GM12891 (cell line): ENCODE results near the gene CIB2.

ENCODE experiments used
- DNase-seq: peaks from one replicate; pipeline ENCODE4 v3.0.0; 2011; ENCODE audit warnings: low spot score; ENCODE audit not compliant: insufficient read length
- FAIRE-seq: peaks from 2 replicates; lab custom pipeline; 2011; peaks lifted over from hg19 to GRCh38; lab: Jason Lieb, UNC
- PAX5 ChIP-seq: IDR thresholded peaks from 2 replicates; pipeline ENCODE4 v1.6.1; 2011; ENCODE audit warnings: low read length, moderate library complexity, mild to moderate bottlenecking; ENCODE audit not compliant: insufficient read depth, severe bottlenecking
- POLR2A ChIP-seq: IDR thresholded peaks from 2 replicates; pipeline ENCODE4 v1.6.1; 2011; ENCODE audit warnings: low read depth, low read length, control low read depth
- POLR2AphosphoS5 ChIP-seq: IDR thresholded peaks from 2 replicates; pipeline ENCODE4 v1.6.1; 2011; ENCODE audit warnings: low read depth, low read length, control low read depth
- POU2F2 ChIP-seq: IDR thresholded peaks from 2 replicates; pipeline ENCODE4 v1.6.1; 2011; ENCODE audit warnings: low read depth, mild to moderate bottlenecking, control low read depth, low read length, moderate library complexity
- SPI1 ChIP-seq: IDR thresholded peaks from 2 replicates; pipeline ENCODE4 v1.6.1; 2011; ENCODE audit warnings: low read depth, low read length, control low read depth
- TAF1 ChIP-seq: IDR thresholded peaks from 2 replicates; pipeline ENCODE4 v1.6.1; 2011; ENCODE audit warnings: low read depth, low read length, control low read depth

The CIB2 gene

DNA sequence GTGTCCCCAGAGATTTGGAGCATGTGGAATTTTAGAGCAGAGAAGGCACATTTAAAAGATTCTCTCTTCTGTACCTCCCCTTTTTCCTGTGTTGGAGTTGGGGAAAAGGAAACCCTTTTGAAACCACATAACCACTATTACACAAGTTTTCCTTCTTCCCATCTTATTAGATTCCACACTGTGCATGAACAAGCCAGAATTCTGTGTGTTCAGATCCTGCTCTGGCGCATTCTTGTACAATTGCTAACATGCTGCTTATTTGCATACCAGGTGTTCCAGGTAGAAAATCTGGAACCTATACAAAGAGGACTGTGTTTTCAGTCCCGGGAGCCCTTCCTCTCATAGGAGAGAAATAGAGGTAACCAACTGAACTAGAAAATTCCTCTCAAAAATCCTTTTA is 2.6 kb upstream of the CIB2 start:
- no peak for DNase-seq
- FAIRE-seq, result no peak
- TF ChIP-seq PAX5, result no peak
- no peak for TF ChIP-seq POLR2A
- TF ChIP-seq POLR2AphosphoS5, result no peak

DNA sequence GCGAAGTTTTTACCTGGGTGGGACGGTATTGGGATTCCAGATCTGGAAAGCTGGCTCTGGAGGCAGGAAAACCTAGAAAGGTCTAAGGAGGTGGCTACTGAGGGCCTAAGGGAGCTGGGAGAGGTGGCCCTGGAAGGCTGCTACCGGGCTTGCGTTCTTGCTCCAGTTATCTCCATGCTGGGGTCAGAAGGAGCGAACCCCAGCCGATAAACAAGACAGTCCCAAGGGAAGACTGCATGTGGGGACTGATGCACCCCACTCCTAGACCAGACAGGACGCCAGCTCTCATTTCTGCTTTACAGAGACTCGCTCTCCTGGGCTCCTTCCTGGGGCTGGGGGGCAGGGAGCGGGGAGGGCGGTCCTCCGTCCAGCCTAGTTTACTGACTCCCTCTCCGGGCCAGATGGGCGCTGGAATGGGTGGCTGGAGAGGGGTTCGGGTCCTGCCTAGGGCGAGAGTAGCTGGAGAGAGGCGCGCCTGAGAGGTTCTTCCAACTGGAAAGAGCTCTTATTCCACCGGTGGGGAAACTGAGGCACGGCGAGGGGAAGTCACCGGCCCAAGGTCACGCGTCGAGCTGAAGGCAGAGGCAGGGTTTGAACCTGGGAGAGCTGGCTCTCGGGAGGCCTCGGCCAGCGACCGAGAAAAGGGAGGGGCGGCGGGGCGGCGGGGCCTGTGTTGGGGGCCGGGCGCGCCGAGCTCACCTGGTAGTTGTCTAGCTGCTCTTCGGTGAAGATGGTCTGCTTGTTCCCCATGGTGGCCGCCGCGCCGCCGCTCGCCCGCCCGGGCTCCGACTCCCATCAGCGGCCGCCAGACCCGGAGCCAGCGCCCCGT is 565 bp downstream of the CIB2 start:
- TF ChIP-seq POLR2AphosphoS5 (no peak), SPI1 (no peak), POLR2A (no peak), TAF1 (no peak)
- FAIRE-seq (no peak), DNase-seq (peak; percentile 76)

GRCh38 chr15:78129751-78130287 is 1.4 kb downstream of the CIB2 start:
- TF ChIP-seq SPI1 (no peak), POLR2A (no peak), PAX5 (no peak)
- FAIRE-seq (no peak), DNase-seq (no peak)

- DNase-seq (no peak), FAIRE-seq (no peak)
- TF ChIP-seq POLR2AphosphoS5, result no peak
- TF ChIP-seq TAF1, result no peak
- no peak for TF ChIP-seq POU2F2
- TF ChIP-seq SPI1, result no peak
- no peak for TF ChIP-seq PAX5
- no peak for TF ChIP-seq POLR2A
Measured at GRCh38 chr15:78129077-78129750, 2.0 kb downstream of the CIB2 start.

DNA sequence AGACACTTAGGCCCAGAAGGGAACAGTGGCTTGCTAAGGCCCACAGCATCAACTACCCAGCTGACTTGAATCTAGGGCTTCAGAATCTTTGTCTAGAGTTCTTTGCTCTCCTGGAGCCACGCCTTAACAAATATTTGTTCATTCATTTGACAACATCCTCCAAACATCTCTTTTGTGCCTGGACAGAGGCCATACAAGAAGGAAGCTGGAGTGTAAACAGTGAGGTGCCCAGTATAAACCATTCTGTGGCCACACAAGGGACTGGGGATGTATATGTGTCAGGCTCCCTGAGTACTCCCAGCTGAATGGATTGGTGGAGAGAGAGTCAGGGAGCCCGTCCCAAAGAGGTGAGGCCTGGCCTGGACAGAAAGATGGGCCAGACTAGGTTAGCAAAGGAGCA is 3.4 kb downstream of the CIB2 start:
- TF ChIP-seq POLR2A (no peak), SPI1 (no peak), PAX5 (no peak), TAF1 (no peak), POU2F2 (no peak), POLR2AphosphoS5 (no peak)
- no peak for DNase-seq
- no peak for FAIRE-seq

DNA sequence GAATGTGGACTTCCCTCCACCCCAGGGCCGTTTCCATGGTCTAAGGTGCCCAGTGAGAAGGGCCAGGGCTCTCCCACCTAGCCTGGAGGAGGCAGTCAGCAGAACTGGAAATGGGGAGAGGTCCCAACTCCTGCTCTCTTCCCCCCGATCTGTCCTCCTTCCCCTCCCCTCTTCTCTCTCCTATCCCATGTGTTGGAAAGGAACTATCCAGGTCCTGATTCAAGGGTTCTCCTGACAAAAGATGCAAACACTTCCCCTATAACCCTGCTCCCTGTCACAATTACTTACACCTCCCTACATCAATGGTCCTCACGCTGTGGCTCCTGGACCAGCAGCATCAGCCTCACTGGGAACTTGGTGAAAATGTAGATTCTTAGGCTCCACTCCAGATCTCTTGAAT is 6.0 kb downstream of the CIB2 start:
- no peak for TF ChIP-seq POU2F2
- no peak for TF ChIP-seq PAX5
- no peak for TF ChIP-seq POLR2AphosphoS5
- TF ChIP-seq POLR2A, result no peak
- TF ChIP-seq TAF1, result no peak
- TF ChIP-seq SPI1, result no peak
- DNase-seq (no peak), FAIRE-seq (no peak)

DNA sequence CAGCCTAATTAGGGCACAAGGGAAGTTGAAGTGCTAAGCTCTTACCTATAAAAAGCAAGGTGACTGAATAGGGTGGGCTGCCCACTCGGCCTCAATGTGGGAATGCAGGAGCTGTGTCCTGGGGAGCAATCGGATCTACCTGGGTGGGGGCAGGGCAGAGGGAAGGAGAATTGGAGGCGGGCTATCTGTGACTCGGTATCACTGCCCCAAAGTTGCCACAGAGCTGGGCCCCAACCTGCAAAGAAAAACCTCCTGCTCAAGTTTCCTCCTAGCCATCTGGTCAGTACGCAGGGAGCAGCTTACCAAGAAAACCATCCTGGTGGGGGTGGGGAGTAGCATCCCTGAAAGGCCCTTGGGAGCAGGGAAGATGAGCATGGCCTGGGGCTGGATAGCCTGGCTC is 10.7 kb downstream of the CIB2 start:
- TF ChIP-seq SPI1 (no peak), PAX5 (no peak), POLR2A (no peak), POU2F2 (no peak), POLR2AphosphoS5 (no peak), TAF1 (no peak)
- no peak for FAIRE-seq
- no peak for DNase-seq

GRCh38 chr15:78112551-78112950 is 18.7 kb downstream of the CIB2 start:
- TF ChIP-seq SPI1, result no peak
- TF ChIP-seq POLR2A, result no peak
- no peak for TF ChIP-seq TAF1
- TF ChIP-seq POLR2AphosphoS5, result no peak
- TF ChIP-seq POU2F2, result no peak
- no peak for TF ChIP-seq PAX5
- FAIRE-seq (no peak), DNase-seq (no peak)

GRCh38 chr15:78111788-78112187 is 19.5 kb downstream of the CIB2 start:
- DNase-seq (no peak), FAIRE-seq (no peak)
- TF ChIP-seq SPI1 (no peak), TAF1 (no peak), POLR2AphosphoS5 (no peak), POLR2A (no peak), PAX5 (no peak), POU2F2 (no peak)
